IPS-20b (cell line): ENCODE data around the gene PPP1R11.

Experiments used
- H3K27ac ChIP-seq: one replicate; pipeline ENCODE4 v1.5.1; 2013; ENCODE audit warnings: low read length
- H3K27me3 ChIP-seq: 2 replicates; pipeline ENCODE4 v1.6.1; 2013; ENCODE audit warnings: mild to moderate bottlenecking, low read length, inconsistent platforms; ENCODE audit not compliant: insufficient read depth
- H3K36me3 ChIP-seq: 2 replicates; pipeline ENCODE4 v1.6.1; 2013; ENCODE audit warnings: low read depth, mild to moderate bottlenecking, inconsistent platforms, low read length, moderate library complexity; ENCODE audit not compliant: insufficient read depth
- H3K4me1 ChIP-seq: 2 replicates; pipeline ENCODE4 v1.6.1; 2013; ENCODE audit warnings: mild to moderate bottlenecking, control low read depth, inconsistent platforms, low read length, moderate library complexity; ENCODE audit not compliant: insufficient read depth
- H3K4me3 ChIP-seq: 2 replicates; pipeline ENCODE4 v1.5.1; 2013; ENCODE audit warnings: mild to moderate bottlenecking, low read length, inconsistent platforms
- H3K9ac ChIP-seq: 2 replicates; pipeline ENCODE4 v1.6.1; 2013; ENCODE audit warnings: low read depth, mild to moderate bottlenecking, inconsistent platforms, low read length, moderate library complexity
- H3K9me3 ChIP-seq: 2 replicates; pipeline ENCODE4 v1.6.1; 2013; ENCODE audit warnings: mild to moderate bottlenecking, low read depth, low read length, inconsistent platforms; ENCODE audit not compliant: insufficient read depth

PPP1R11 gene

DNA sequence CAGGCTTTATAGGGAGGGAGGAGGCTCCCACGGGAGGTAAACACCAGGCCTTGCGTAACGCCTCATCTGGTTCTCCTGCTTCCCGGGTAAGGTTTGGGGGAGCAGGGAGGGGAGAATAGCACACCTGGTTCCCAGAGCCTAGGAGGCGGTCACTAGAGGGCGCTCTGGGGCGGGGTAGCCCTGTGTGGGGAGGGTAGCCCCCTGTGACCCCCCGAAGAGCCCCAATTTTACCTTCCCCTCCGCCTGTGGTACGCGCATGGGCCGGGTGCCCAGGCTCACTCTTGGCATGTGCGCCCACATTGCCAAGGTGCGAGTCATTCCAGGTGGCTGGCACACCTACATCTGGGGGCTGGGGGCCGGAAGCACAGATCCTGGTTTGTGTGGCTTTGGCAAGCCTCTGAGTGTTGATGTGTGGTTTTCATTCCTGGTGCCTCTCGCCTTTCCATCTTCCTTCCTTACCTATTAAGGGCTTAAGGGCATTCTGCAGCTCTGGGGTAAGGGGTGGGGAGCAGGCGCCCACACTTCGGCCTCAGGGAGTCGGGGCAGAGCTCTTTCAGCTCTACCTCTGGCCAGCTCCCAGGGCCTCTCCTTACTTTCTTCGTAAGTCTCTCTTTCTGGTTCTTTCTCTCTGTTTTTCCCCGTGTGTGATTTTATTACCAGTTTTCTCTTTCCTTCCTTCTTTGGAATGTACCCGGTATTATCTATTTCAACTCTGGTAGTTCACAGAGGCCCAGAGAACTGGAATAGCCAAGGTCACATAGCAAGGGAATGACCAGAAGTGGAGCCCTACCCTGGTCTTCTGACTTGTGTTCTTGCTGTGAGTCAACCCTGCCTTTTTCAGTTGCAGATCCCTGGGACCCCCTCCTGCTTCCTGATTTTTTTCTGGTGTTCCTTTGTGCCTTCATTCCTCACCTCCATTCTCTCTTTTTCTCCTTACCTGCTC is 9.1 kb downstream of the PPP1R11 start:
- peaks cover 61% of the 10 kb centered on the region for H3K27me3 ChIP-seq
- H3K9me3 ChIP-seq = no peaks in the 10 kb centered on the region
- H3K36me3 ChIP-seq = no peaks in the 10 kb centered on the region
- H3K4me1 ChIP-seq = peaks cover 12% of the 10 kb centered on the region
- H3K9ac ChIP-seq = peak overlapping the region; percentile 62; the same call in 1 of the 2 replicates
- peak overlapping the region; percentile 74 for H3K4me3 ChIP-seq
- peak overlapping the region; percentile 18 for H3K27ac ChIP-seq

DNA sequence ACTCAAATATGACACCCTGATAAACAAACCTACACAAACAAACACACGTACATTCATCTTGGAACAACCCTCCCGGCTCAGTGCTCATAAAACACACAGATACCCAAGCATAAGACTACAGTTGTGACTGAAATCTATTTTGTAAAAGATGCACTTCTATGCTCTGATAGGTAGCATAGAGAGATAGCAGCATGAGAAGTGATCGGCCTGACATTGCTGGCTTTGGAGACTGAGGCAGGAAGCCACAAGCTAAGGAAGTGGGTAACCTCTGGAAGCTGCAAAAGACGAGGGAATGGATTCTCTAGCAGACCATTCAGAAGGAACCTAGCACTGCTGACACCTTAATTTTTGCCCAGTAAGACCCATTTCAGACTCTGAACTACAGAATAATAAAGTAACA is 10.2 kb downstream of the PPP1R11 start:
- no peak overlapping the region for H3K27ac ChIP-seq
- H3K4me3 ChIP-seq = no peak overlapping the region
- no peaks in the 10 kb centered on the region for H3K9me3 ChIP-seq
- H3K27me3 ChIP-seq = peaks cover 60% of the 10 kb centered on the region
- H3K36me3 ChIP-seq = no peaks in the 10 kb centered on the region
- peaks cover 12% of the 10 kb centered on the region for H3K4me1 ChIP-seq
- H3K9ac ChIP-seq = no peak overlapping the region

DNA sequence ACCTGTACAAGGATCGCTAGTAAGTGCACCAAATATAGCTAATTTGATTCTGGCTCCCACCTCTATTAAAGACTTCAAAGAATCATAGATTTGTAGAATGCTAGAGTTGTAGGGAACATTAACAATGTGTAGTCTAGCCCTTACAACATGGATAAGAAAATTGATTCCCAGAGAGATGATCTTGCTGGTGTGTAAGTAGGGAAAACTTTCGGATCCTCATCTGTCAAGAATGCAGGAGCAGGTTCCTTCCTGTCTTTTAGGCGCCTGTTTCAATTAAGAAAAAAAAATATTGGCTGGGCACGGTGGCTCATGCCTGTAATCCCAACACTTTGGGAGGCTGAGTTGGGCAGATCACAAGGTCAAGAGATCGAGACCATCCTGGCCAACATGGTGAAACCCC is 20.9 kb downstream of the PPP1R11 start:
- H3K9ac ChIP-seq = no peak overlapping the region
- H3K36me3 ChIP-seq = no peaks in the 10 kb centered on the region
- H3K27me3 ChIP-seq = no peaks in the 10 kb centered on the region
- H3K4me1 ChIP-seq = no peaks in the 10 kb centered on the region
- no peak overlapping the region for H3K27ac ChIP-seq
- no peaks in the 10 kb centered on the region for H3K9me3 ChIP-seq
- no peak overlapping the region for H3K4me3 ChIP-seq

GRCh38 chr6:30091577-30092381 is 24.8 kb downstream of the PPP1R11 start:
- no peaks in the 10 kb centered on the region for H3K4me1 ChIP-seq
- H3K36me3 ChIP-seq = no peaks in the 10 kb centered on the region
- no peak overlapping the region for H3K27ac ChIP-seq
- no peak overlapping the region for H3K9ac ChIP-seq
- peaks cover 5% of the 10 kb centered on the region; the same call in 1 of the 2 replicates for H3K27me3 ChIP-seq
- H3K4me3 ChIP-seq = no peak overlapping the region
- no peaks in the 10 kb centered on the region for H3K9me3 ChIP-seq

GRCh38 chr6:30092852-30093543 is 26.0 kb downstream of the PPP1R11 start:
- Histone ChIP-seq H3K36me3 (no peaks in the 10 kb centered on the region), H3K9ac (no peak overlapping the region), H3K9me3 (no peaks in the 10 kb centered on the region), H3K27me3 (peaks cover 17% of the 10 kb centered on the region), H3K4me1 (no peaks in the 10 kb centered on the region), H3K4me3 (no peak overlapping the region), H3K27ac (no peak overlapping the region)

DNA sequence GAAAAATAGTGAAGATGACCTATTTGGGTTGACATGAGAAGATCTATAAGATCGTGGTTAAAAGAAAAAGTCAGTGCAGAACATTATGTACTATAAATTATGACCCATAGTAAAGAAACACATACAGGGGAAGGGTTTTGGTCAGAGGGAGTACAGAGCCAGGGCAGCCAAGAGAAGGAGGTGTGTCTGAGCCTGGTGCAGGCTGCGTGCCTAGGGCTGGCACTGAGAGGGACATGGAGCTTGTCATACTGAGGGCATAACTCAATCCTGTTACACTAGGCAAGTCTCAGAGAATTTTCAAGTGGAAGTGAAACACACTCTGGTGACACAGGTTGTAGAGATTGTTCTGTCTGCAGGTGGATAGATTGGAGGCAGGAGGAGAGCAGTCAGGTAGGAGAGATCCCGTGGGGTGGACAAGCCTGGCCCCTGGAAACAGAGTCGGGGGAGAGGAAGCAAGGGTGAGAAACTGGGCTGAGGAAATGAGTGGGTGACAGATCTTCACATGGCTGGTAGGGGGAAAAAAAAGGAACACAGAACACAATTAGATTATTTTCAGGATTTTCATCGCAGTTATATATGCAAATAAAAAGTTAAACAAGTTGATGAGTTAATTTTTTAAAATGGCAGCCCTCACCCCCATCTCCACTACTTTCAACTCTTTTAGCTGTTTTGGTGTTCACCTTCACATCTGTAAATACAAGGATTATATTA is 27.1 kb downstream of the PPP1R11 start:
- Histone ChIP-seq H3K36me3 (no peaks in the 10 kb centered on the region), H3K9ac (no peak overlapping the region), H3K9me3 (no peaks in the 10 kb centered on the region), H3K4me1 (no peaks in the 10 kb centered on the region), H3K27ac (no peak overlapping the region), H3K4me3 (no peak overlapping the region), H3K27me3 (peaks cover 28% of the 10 kb centered on the region)

DNA sequence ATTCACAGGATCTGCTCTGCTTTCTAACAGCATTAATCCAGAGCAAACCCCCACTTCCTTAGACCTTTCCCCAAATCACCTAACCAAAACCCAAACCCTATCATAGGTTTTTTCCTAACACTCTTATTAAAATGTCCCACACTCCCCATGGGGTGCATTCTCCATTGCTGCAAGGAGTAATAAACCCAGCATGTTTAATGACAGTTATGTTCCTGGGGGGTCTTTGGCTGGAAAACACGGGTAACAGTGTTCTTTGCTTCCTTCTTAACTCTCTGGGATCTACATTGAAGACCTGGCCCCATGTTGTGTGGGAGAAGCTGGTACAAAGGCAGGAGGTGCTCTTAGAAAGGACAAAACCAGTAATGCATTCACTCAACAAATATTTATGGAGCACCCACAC is 29.8 kb downstream of the PPP1R11 start:
- peaks cover 55% of the 10 kb centered on the region for H3K27me3 ChIP-seq
- H3K4me1 ChIP-seq = peaks cover 6% of the 10 kb centered on the region; the same call in 1 of the 2 replicates
- no peaks in the 10 kb centered on the region for H3K36me3 ChIP-seq
- H3K9me3 ChIP-seq = no peaks in the 10 kb centered on the region
- H3K9ac ChIP-seq = no peak overlapping the region
- H3K4me3 ChIP-seq = no peak overlapping the region
- no peak overlapping the region for H3K27ac ChIP-seq

DNA sequence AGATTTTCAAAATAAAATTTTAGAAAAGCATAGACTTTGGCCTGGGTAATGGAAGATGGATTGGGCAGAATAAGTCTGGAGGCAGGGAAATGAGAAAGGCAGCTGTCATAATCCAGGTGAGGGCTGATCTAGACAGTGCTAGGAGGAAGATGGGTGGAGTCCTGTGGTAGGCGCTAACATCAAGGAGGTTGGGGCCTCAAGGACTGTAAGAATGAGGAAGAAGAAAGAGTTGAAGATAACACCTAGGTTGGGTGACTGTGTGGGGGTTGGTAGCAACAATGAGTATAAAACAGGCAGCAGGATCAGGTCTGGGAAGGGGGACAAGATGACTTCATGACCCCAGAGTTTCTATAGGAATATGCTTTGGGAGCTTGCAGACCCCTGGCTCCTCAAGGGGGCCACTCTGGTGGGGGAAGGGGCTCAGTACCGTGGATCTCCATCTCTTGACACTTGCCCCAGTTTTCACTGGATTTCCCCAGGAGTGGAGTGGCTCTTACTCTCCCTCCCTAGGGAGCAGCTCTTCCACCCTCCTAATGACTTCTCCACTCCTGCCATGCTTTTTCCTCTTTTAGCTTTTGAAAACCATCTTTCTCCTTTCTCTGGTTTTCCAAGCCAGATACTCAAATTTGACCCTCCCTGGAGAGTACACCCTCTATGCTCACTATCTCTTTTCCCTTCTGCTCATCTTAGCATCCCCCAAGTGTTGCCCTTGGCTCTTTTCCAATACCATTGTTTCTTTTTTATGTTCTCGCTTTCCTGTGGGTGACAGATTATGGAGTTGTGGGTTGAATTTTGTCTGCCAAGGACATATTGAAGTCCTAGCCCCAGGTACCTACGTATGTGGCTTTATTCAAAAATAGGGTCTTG is 31.1 kb downstream of the PPP1R11 start:
- no peak overlapping the region for H3K9ac ChIP-seq
- H3K9me3 ChIP-seq = no peaks in the 10 kb centered on the region
- peaks cover 68% of the 10 kb centered on the region for H3K27me3 ChIP-seq
- H3K27ac ChIP-seq = no peak overlapping the region
- no peak overlapping the region for H3K4me3 ChIP-seq
- H3K4me1 ChIP-seq = peaks cover 6% of the 10 kb centered on the region; the same call in 1 of the 2 replicates
- H3K36me3 ChIP-seq = no peaks in the 10 kb centered on the region

DNA sequence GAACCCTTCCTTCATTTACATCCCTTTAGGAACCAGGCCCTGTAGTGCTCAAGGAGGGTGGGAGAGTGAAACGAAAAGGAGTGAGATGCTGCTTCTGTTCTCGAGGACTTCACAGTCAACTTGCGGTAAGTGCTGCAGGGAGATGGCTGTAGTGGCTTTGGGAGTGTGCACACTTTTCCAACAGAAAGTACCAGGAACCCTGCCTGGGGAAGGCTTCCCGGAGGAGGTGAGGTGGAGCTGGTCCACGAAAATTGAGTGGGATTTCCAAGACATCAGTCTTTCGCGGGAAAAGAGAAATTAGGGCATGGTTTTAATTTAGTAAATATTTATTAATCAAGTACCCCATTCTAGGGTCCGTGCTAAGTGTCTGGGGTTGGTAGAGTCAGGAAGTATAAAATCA is 33.2 kb downstream of the PPP1R11 start:
- Histone ChIP-seq H3K36me3 (no peaks in the 10 kb centered on the region), H3K9me3 (no peaks in the 10 kb centered on the region), H3K4me3 (peak overlapping the region; percentile 63), H3K27ac (no peak overlapping the region), H3K27me3 (peaks cover 88% of the 10 kb centered on the region), H3K9ac (no peak overlapping the region), H3K4me1 (peaks cover 6% of the 10 kb centered on the region; the same call in 1 of the 2 replicates)

- H3K27ac ChIP-seq = no peak overlapping the region
Observed at GRCh38 chr6:30100585-30101443, 33.8 kb downstream of the PPP1R11 start.

More at GRCh38 chr6:30100585-30101443, 33.8 kb downstream of the PPP1R11 start:
- H3K27me3 ChIP-seq = peaks cover 89% of the 10 kb centered on the region
- no peaks in the 10 kb centered on the region for H3K9me3 ChIP-seq
- H3K36me3 ChIP-seq = no peaks in the 10 kb centered on the region
- H3K4me3 ChIP-seq = peak overlapping the region; percentile 63
- peak overlapping the region; percentile 1; the same call in 1 of the 2 replicates for H3K9ac ChIP-seq
- H3K4me1 ChIP-seq = peaks cover 6% of the 10 kb centered on the region; the same call in 1 of the 2 replicates
